ENCODE data around the gene XYLT2.

XYLT2 gene

GRCh38 chr17:50363217-50364060 is 17.5 kb downstream of the XYLT2 start:
- peak in 49 of 56 donors; percentile 14 to 87 (median 66) for DNase-seq

- no peak for DNase-seq
Observed at GRCh38 chr17:50364061-50364458, 18.1 kb downstream of the XYLT2 start.

- no peak for DNase-seq
Observed at GRCh38 chr17:50364715-50365114, 18.8 kb downstream of the XYLT2 start.

GRCh38 chr17:50365165-50365564 is 19.2 kb downstream of the XYLT2 start:
- DNase-seq = no peak

- DNase-seq = no peak
Observed at GRCh38 chr17:50365649-50366393, 19.9 kb downstream of the XYLT2 start.

- no peak for DNase-seq
Observed at GRCh38 chr17:50367401-50367800, 21.5 kb downstream of the XYLT2 start.

- no peak for DNase-seq
Observed at GRCh38 chr17:50370052-50370451, 24.1 kb downstream of the XYLT2 start.

- DNase-seq = no peak
Observed at GRCh38 chr17:50371526-50371925, 25.6 kb downstream of the XYLT2 start.

- DNase-seq = no peak
Observed at GRCh38 chr17:50372222-50372757, 26.4 kb downstream of the XYLT2 start.

- peak; percentile 37 to 98 (median 85) for DNase-seq
Observed at GRCh38 chr17:50372758-50373556, 27.0 kb downstream of the XYLT2 start, which contains the start of the genes EME1 and MRPL27. EME1 (plus strand) TSS chr17:50373229; CDS start chr17:50375209, 1,980 bp downstream. MRPL27 (minus strand) TSS chr17:50373184; CDS start chr17:50373170, 14 bp downstream.

GRCh38 chr17:50373705-50374104 is 27.8 kb downstream of the XYLT2 start:
- no peak for DNase-seq

GRCh38 chr17:50375858-50376538 is 30.1 kb downstream of the XYLT2 start:
- no peak for DNase-seq

GRCh38 chr17:50379351-50380132 is 33.6 kb downstream of the XYLT2 start:
- DNase-seq = no peak

- no peak for DNase-seq
Observed at GRCh38 chr17:50380369-50381259, 34.7 kb downstream of the XYLT2 start.

GRCh38 chr17:50381260-50381815 is 35.4 kb downstream of the XYLT2 start:
- DNase-seq = no peak

- DNase-seq = no peak
Observed at GRCh38 chr17:50381920-50382319, 36.0 kb downstream of the XYLT2 start.

- no peak for DNase-seq
Observed at GRCh38 chr17:50382931-50383330, 37.0 kb downstream of the XYLT2 start.

- DNase-seq = no peak
Observed at GRCh38 chr17:50386510-50386909, 40.6 kb downstream of the XYLT2 start.

All from amygdala (tissue), 56 donors.